ENCODE measurements around the gene TTLL1.

DNA sequence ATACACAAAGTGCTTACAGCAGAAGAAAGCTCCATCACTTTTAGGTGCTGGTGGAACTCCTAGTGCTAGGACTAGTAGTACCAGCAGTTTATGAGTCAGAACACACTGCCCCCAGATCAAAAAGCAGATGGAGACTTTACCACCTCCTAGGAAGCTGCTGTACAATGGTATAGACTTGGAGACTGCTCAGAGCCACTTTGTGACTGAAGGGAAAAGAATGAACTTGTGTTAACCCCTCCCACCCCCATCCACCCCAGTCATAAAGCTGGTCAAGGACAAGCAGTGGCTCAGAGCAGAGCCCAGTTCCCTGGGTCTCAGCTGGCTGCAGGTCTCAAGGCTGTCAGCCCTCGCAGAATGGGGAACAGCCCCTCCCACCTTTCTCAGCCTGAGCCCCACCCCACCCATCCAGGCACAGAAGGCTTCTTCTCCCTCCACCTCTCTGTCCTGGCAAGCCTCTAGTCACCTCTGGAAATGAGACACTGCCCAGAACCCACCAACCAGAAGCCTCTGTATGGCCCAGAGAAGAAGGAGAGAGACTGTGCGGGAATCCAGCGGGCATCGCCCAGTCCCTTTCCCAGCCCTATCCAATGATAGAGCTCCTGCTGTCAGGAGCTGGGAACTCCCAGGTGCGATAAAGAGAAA, 98.1 kb downstream of the TTLL1 start:
- no peak for TF ChIP-seq CTCF (IDR thresholded peaks at IDR 0.05)
- TF ChIP-seq POLR2AphosphoS5 (IDR thresholded peaks at IDR 0.05; ENCODE audit: low read depth, low read length), result no peak
- TF ChIP-seq, protein P1, sequence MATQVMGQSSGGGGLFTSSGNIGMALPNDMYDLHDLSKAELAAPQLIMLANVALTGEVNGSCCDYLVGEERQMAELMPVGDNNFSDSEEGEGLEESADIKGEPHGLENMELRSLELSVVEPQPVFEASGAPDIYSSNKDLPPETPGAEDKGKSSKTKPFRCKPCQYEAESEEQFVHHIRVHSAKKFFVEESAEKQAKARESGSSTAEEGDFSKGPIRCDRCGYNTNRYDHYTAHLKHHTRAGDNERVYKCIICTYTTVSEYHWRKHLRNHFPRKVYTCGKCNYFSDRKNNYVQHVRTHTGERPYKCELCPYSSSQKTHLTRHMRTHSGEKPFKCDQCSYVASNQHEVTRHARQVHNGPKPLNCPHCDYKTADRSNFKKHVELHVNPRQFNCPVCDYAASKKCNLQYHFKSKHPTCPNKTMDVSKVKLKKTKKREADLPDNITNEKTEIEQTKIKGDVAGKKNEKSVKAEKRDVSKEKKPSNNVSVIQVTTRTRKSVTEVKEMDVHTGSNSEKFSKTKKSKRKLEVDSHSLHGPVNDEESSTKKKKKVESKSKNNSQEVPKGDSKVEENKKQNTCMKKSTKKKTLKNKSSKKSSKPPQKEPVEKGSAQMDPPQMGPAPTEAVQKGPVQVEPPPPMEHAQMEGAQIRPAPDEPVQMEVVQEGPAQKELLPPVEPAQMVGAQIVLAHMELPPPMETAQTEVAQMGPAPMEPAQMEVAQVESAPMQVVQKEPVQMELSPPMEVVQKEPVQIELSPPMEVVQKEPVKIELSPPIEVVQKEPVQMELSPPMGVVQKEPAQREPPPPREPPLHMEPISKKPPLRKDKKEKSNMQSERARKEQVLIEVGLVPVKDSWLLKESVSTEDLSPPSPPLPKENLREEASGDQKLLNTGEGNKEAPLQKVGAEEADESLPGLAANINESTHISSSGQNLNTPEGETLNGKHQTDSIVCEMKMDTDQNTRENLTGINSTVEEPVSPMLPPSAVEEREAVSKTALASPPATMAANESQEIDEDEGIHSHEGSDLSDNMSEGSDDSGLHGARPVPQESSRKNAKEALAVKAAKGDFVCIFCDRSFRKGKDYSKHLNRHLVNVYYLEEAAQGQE (IDR thresholded peaks at IDR 0.05; ENCODE audit: insufficient read depth in 1 of 2, low read depth in 2 of 2, low read length in 1 of 2), result no peak
- TF ChIP-seq SIN3A (IDR thresholded peaks at IDR 0.05; ENCODE audit: borderline replicate concordance, insufficient read depth, low read depth, low read length), result no peak

Measured in Panc1 (cell line).